Measurements from ENCODE around the gene MYO15A.

Gene MYO15A

GRCh38 chr17:18089613-18090012 lies 18.9 kb upstream of the MYO15A start:
- TF ChIP-seq CTCF (conservative IDR thresholded peaks at IDR 0.05) = no peak
- H3K27ac ChIP-seq = no peak overlapping the region

- no peak overlapping the region for H3K27ac ChIP-seq
- TF ChIP-seq CTCF (conservative IDR thresholded peaks at IDR 0.05) = peak; percentile 71
Measured at GRCh38 chr17:18093616-18094408, 14.7 kb upstream of the MYO15A start.

GRCh38 chr17:18094409-18094807 lies 14.1 kb upstream of the MYO15A start:
- TF ChIP-seq CTCF (conservative IDR thresholded peaks at IDR 0.05) = no peak

GRCh38 chr17:18099516-18099915 lies 9.0 kb upstream of the MYO15A start:
- no peak overlapping the region for H3K27ac ChIP-seq
- no peak for TF ChIP-seq CTCF (conservative IDR thresholded peaks at IDR 0.05)

More at GRCh38 chr17:18094409-18094807, 14.1 kb upstream of the MYO15A start:
- no peak overlapping the region for H3K27ac ChIP-seq

- no peak overlapping the region for H3K27ac ChIP-seq
- TF ChIP-seq CTCF (conservative IDR thresholded peaks at IDR 0.05) = no peak
Measured at GRCh38 chr17:18100616-18101015, 7.9 kb upstream of the MYO15A start.

GRCh38 chr17:18101828-18102227 lies 6.7 kb upstream of the MYO15A start:
- no peak overlapping the region for H3K27ac ChIP-seq
- TF ChIP-seq CTCF (conservative IDR thresholded peaks at IDR 0.05) = no peak

GRCh38 chr17:18102640-18103039 lies 5.9 kb upstream of the MYO15A start:
- TF ChIP-seq CTCF (conservative IDR thresholded peaks at IDR 0.05) = no peak
- H3K27ac ChIP-seq = no peak overlapping the region

Data from VCaP (cell line).